OCI-LY1 (cell line): Measurements from ENCODE around the gene PDZRN4.
"Not testable (repeated sequence)": the region's sequence is repeated elsewhere in the genome, so short reads cannot be mapped to it uniquely, and the experiment has no call there.

Experiments
- H2AFZ ChIP-seq: fragments of 200-600 bp; sonication (generic), shearing (Covaris generic); 2 replicates; pipeline ENCODE4 v1.6.0; 2014; ENCODE audit warnings: antibody characterized with exemption, mild to moderate bottlenecking, low read length
- H3F3A ChIP-seq: fragments of 200-600 bp; sonication (generic), shearing (Covaris generic); 2 replicates; pipeline ENCODE4 v1.6.0; 2014; ENCODE audit warnings: mild to moderate bottlenecking, antibody characterized with exemption, low read length, moderate library complexity; ENCODE audit not compliant: insufficient read depth
- H3K27ac ChIP-seq: fragments of 200-600 bp; sonication (generic); 2 replicates; pipeline ENCODE4 v1.5.1; 2014; ENCODE audit warnings: low read length, mixed run types, mild to moderate bottlenecking, low read depth; ENCODE audit not compliant: poor library complexity, severe bottlenecking
- H3K27me3 ChIP-seq: fragments of 200-600 bp; sonication (generic); 2 replicates; pipeline ENCODE4 v1.6.0; 2014; ENCODE audit warnings: antibody characterized with exemption, mild to moderate bottlenecking, low read length, moderate library complexity; ENCODE audit not compliant: insufficient read depth
- H3K36me3 ChIP-seq: fragments of 200-600 bp; sonication (generic); 2 replicates; pipeline ENCODE4 v1.6.1; 2014; ENCODE audit warnings: mild to moderate bottlenecking, antibody characterized with exemption, low read length, moderate library complexity, mixed read lengths; ENCODE audit not compliant: insufficient read depth
- H3K4me1 ChIP-seq: fragments of 200-600 bp; sonication (generic); 2 replicates; pipeline ENCODE4 v1.5.1; 2014; ENCODE audit warnings: mild to moderate bottlenecking, low read length, moderate library complexity; ENCODE audit not compliant: insufficient read depth, severe bottlenecking
- H3K4me2 ChIP-seq: fragments of 200-600 bp; sonication (generic), shearing (Covaris generic); 2 replicates; pipeline ENCODE4 v1.6.1; 2014; ENCODE audit warnings: low read length
- H3K4me3 ChIP-seq: fragments of 200-600 bp; sonication (generic); 2 replicates; pipeline ENCODE4 v1.5.1; 2014; ENCODE audit warnings: low read length, low read depth, mild to moderate bottlenecking, mixed read lengths; ENCODE audit not compliant: poor library complexity, severe bottlenecking
- H3K79me2 ChIP-seq: fragments of 200-600 bp; shearing (Covaris generic); 2 replicates; pipeline ENCODE4 v1.6.1; 2016; ENCODE audit warnings: mixed run types, low read length, mixed read lengths; ENCODE audit not compliant: insufficient read depth
- H3K9ac ChIP-seq: fragments of 200-600 bp; sonication (generic), shearing (Covaris generic); 2 replicates; pipeline ENCODE4 v1.6.1; 2014; ENCODE audit warnings: mild to moderate bottlenecking, low read length, mixed read lengths
- H3K9me2 ChIP-seq: fragments of 200-600 bp; sonication (generic), shearing (Covaris generic); 2 replicates; pipeline ENCODE4 v1.6.1; 2014; ENCODE audit warnings: low read depth, mild to moderate bottlenecking, low read length, mixed read lengths
- H3K9me3 ChIP-seq: fragments of 200-600 bp; shearing (Covaris generic); 2 replicates; pipeline ENCODE4 v1.6.1; 2014; ENCODE audit warnings: low read length, mixed read lengths
- H4K20me1 ChIP-seq: fragments of 200-600 bp; sonication (generic), shearing (Covaris generic); 2 replicates; pipeline ENCODE4 v1.6.0; 2016; ENCODE audit warnings: mild to moderate bottlenecking, low read length; ENCODE audit not compliant: insufficient read depth
- EZH2 ChIP-seq: fragments of 200-600 bp; sonication (generic), shearing (Covaris generic); IDR thresholded peaks from 2 replicates; pipeline ENCODE4 v1.8.0; 2017; ENCODE audit warnings: borderline replicate concordance, mixed run types, mild to moderate bottlenecking, antibody characterized with exemption, low read length, moderate library complexity, mixed read lengths
- TF ChIP-seq, protein P1 (sequence below): fragments of 200-600 bp; sonication (generic), shearing (Covaris generic); IDR thresholded peaks from 2 replicates; pipeline ENCODE4 v1.5.1; 2017; ENCODE audit warnings: mild to moderate bottlenecking, antibody characterized with exemption, low read length, moderate library complexity, mixed read lengths

Gene PDZRN4

DNA sequence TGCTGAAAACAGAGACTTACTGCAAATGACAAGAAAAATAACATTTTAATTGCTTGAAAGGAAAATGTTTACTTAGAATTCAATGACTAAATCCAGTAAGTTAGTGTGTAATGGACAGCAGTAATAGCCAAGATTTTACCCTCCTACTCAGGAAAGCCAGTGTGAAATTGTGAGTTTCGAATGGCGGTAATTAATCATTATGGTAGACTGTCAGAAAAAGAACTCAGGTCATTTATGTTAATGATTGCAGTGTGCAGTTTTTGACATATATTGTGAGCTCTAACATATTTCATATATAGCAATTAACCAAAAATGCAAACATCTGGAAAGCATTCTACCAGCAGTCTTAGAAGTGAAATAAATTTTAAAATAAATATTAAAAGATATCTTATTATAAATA, 60.3 kb downstream of the PDZRN4 start:
- no peaks in the 10 kb centered on the region for H3F3A ChIP-seq
- H3K27me3 ChIP-seq: no peaks in the 10 kb centered on the region; the same call in 1 of the 2 replicates
- no peaks in the 10 kb centered on the region for H3K9me3 ChIP-seq
- no peaks in the 10 kb centered on the region for H3K79me2 ChIP-seq
- no peak overlapping the region for H3K27ac ChIP-seq
- no peak overlapping the region for H3K4me3 ChIP-seq
- no peaks in the 10 kb centered on the region for H3K9me2 ChIP-seq
- no peak overlapping the region for H2AFZ ChIP-seq
- no peaks in the 10 kb centered on the region for H3K4me1 ChIP-seq
- no peaks in the 10 kb centered on the region for H3K36me3 ChIP-seq
- TF ChIP-seq EZH2: no peak
- TF ChIP-seq, protein P1, sequence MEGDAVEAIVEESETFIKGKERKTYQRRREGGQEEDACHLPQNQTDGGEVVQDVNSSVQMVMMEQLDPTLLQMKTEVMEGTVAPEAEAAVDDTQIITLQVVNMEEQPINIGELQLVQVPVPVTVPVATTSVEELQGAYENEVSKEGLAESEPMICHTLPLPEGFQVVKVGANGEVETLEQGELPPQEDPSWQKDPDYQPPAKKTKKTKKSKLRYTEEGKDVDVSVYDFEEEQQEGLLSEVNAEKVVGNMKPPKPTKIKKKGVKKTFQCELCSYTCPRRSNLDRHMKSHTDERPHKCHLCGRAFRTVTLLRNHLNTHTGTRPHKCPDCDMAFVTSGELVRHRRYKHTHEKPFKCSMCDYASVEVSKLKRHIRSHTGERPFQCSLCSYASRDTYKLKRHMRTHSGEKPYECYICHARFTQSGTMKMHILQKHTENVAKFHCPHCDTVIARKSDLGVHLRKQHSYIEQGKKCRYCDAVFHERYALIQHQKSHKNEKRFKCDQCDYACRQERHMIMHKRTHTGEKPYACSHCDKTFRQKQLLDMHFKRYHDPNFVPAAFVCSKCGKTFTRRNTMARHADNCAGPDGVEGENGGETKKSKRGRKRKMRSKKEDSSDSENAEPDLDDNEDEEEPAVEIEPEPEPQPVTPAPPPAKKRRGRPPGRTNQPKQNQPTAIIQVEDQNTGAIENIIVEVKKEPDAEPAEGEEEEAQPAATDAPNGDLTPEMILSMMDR: no peak
- H3K9ac ChIP-seq: no peak overlapping the region
- no peak overlapping the region for H3K4me2 ChIP-seq
- H4K20me1 ChIP-seq: no peaks in the 10 kb centered on the region

DNA sequence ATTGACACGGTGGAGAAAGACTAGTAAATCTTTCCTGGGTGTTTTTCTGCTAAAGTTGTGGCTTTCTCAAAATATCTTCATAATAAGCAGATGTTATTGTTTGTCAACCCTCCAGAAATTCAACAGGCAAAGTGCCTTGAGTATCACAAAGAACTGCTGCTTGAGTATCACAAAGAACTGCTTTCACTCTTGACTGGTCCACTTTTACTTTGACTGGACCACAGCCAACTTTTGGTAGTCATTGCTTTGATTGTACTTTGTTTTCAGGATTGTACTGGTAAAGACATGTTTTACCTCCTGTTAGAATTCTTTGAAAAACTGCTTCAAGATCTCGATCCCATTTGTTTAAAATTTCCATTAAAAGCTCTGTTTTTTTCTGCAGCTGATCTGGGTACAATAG, 62.6 kb downstream of the PDZRN4 start:
- H3K4me1 ChIP-seq: no peaks in the 10 kb centered on the region
- H3K27ac ChIP-seq: no peak overlapping the region
- no peaks in the 10 kb centered on the region for H4K20me1 ChIP-seq
- no peaks in the 10 kb centered on the region for H3K9me2 ChIP-seq
- H3F3A ChIP-seq: no peaks in the 10 kb centered on the region
- H2AFZ ChIP-seq: no peak overlapping the region
- no peak overlapping the region for H3K4me2 ChIP-seq
- no peak overlapping the region for H3K4me3 ChIP-seq
- no peaks in the 10 kb centered on the region for H3K36me3 ChIP-seq
- no peaks in the 10 kb centered on the region; the same call in 1 of the 2 replicates for H3K27me3 ChIP-seq
- no peak overlapping the region for H3K9ac ChIP-seq
- H3K9me3 ChIP-seq: no peaks in the 10 kb centered on the region
- no peaks in the 10 kb centered on the region for H3K79me2 ChIP-seq
- TF ChIP-seq, protein P1: no peak
- TF ChIP-seq EZH2: no peak

DNA sequence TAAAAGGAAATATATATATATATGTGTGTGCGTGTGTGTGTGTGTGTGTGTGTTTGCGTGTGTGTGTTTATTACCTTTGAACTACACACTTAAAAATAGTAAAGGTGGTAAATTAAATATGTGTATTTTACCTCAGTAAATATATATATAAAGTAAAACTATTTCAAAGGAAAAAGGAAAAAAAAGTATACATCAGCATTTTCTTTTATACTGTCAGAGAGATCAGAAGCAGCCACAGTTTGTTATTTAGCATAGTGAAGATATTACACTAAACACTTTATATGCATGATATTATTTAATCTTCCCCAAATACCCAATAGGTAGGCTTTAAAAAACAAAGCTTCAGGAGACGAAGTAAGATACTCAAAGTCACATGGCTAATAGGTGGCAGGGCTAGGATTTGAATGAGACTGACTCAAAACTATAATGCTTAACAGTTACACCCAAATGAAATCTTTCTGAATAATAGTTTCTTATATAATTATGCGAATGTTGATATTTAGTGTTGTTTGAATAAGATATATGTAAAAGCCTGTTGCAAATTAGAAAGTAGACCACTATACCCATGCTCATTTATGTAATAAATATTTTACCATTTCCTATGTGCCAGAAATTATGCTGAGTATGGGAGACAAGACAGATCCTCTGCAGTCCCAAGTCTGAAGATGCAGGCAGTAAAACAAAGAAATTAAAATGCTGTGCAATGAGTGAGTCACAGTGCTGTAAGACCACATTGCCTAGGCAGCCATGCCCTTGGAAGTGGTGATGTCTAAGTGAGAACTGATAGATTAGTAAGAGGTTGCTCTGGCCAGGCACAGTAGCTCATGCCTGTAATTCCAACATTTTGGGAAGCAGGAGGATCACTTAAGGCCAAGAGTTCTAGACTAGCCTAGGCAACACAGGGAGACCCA, 66.1 kb downstream of the PDZRN4 start:
- no peak for TF ChIP-seq EZH2
- TF ChIP-seq, protein P1: no peak
- no peaks in the 10 kb centered on the region for H4K20me1 ChIP-seq
- no peaks in the 10 kb centered on the region for H3K79me2 ChIP-seq
- H3K4me3 ChIP-seq: no peak overlapping the region
- no peaks in the 10 kb centered on the region for H3K4me1 ChIP-seq
- H3K27me3 ChIP-seq: no peaks in the 10 kb centered on the region
- no peak overlapping the region for H3K9ac ChIP-seq
- H3K36me3 ChIP-seq: no peaks in the 10 kb centered on the region
- no peaks in the 10 kb centered on the region for H3K9me3 ChIP-seq
- H2AFZ ChIP-seq: no peak overlapping the region
- H3K27ac ChIP-seq: no peak overlapping the region
- no peaks in the 10 kb centered on the region for H3K9me2 ChIP-seq
- no peaks in the 10 kb centered on the region for H3F3A ChIP-seq
- no peak overlapping the region for H3K4me2 ChIP-seq

DNA sequence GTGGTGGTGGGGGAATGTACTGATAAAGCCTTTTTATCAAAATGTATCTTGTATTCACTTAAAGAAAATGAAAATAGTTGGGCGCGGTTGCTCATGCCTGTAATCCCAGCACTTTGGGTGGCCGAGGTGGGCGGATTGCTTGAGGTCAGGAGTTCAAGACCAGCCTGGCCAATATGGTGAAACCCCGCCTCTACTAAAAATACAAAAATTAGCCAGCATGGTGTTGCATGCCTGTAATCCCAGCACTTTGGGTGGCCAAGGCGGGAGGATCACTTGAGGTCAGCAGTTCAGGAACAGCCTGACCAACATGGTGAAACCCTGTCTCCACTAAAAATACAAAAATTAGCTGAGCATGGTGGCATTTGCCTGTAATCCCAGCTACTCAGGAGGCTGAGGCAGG, 75.1 kb downstream of the PDZRN4 start:
- H3K4me3 ChIP-seq, H4K20me1 ChIP-seq, H3K4me1 ChIP-seq, H2AFZ ChIP-seq, H3K27ac ChIP-seq, H3K9me3 ChIP-seq, H3F3A ChIP-seq, H3K36me3 ChIP-seq, H3K9ac ChIP-seq, H3K79me2 ChIP-seq, H3K27me3 ChIP-seq, H3K9me2 ChIP-seq, H3K4me2 ChIP-seq: not testable (repeated sequence)
